A673 (cell line): ENCODE results near the gene TEAD3. TPM values are rescaled to one million over a fixed set of nuclear protein-coding genes. Genes with fewer than 3 reads are reported as not detected.
"Not testable (repeated sequence)": the region's sequence is repeated elsewhere in the genome, so short reads cannot be mapped to it uniquely, and the experiment has no call there.

Source experiments
- BruUV-seq: library from RNA; stranded (reverse); fragments of 400-500 nt; replicated peaks from 2 replicates; lab custom pipeline; 2021; lab: Mats Ljungman, UMichigan
- CTCF ChIA-PET: fragments of 300-600 bp; sonication (Branson Sonifier 250); formaldehyde crosslinking; loops from one replicate; lab custom pipeline; 2022; ENCODE audit warnings: antibody characterized with exemption; lab: Charles Lee
- POLR2A ChIA-PET: fragments of 300-600 bp; sonication (Branson Sonifier 250); formaldehyde crosslinking; loops from one replicate; lab custom pipeline; 2022; ENCODE audit warnings: antibody characterized with exemption; ENCODE audit not compliant: low non-redundant PET; lab: Charles Lee
- DNase-seq: peaks from one replicate; pipeline ENCODE4 v3.0.0-alpha.2; 2015; ENCODE audit warnings: low spot score
- H3K27ac ChIP-seq: fragments of 200-600 bp; sonication (generic); 2 replicates; pipeline ENCODE4 v1.5.1; 2016; ENCODE audit warnings: mixed run types, low read depth, mild to moderate bottlenecking, mixed read lengths, antibody characterized with exemption, low read length; ENCODE audit not compliant: poor library complexity, severe bottlenecking
- H3K27me3 ChIP-seq: fragments of 200-600 bp; sonication (generic); replicated peaks from 2 replicates; pipeline ENCODE4 v1.6.1; 2017; ENCODE audit warnings: mixed run types, low read depth, mild to moderate bottlenecking, mixed read lengths, antibody characterized with exemption, low read length; ENCODE audit not compliant: insufficient read depth, poor library complexity
- H3K36me3 ChIP-seq: fragments of 200-600 bp; sonication (generic); 2 replicates; pipeline ENCODE4 v1.6.1; 2016; ENCODE audit warnings: mixed run types, mild to moderate bottlenecking, mixed read lengths, antibody characterized with exemption, low read length; ENCODE audit not compliant: insufficient read depth, poor library complexity, severe bottlenecking
- H3K4me1 ChIP-seq: fragments of 200-600 bp; sonication (generic); 2 replicates; pipeline ENCODE4 v1.6.1; 2017; ENCODE audit warnings: mixed run types, mild to moderate bottlenecking, mixed read lengths, antibody characterized with exemption, low read length; ENCODE audit not compliant: insufficient read depth, poor library complexity, severe bottlenecking
- H3K4me3 ChIP-seq: fragments of 200-600 bp; sonication (generic); 2 replicates; pipeline ENCODE4 v1.5.1; 2016; ENCODE audit warnings: low read depth, mixed run types, mild to moderate bottlenecking, mixed read lengths, low read length; ENCODE audit not compliant: poor library complexity, severe bottlenecking
- H3K9me3 ChIP-seq: fragments of 200-600 bp; sonication (generic); 2 replicates; pipeline ENCODE4 v1.6.1; 2016; ENCODE audit warnings: mixed run types, low read depth, mild to moderate bottlenecking, mixed read lengths, antibody characterized with exemption, low read length; ENCODE audit not compliant: poor library complexity, severe bottlenecking
- CTCF ChIP-seq: fragments of 300-800, 200-600 bp; sonication (generic); conservative IDR thresholded peaks from 2 replicates; pipeline ENCODE4 v1.5.1; 2017; ENCODE audit warnings: low read depth, mild to moderate bottlenecking, antibody characterized with exemption, low read length, moderate library complexity, mixed read lengths
- EZH2 ChIP-seq: fragments of 200-600 bp; sonication (generic); IDR thresholded peaks from 2 replicates; pipeline ENCODE4 v1.6.1; 2017; ENCODE audit warnings: borderline replicate concordance, low read depth, mild to moderate bottlenecking, mixed read lengths, antibody characterized with exemption, low read length; ENCODE audit not compliant: poor library complexity, severe bottlenecking
- intact Hi-C: fragments of 100-400 bp; cut with micrococcal nuclease; formaldehyde crosslinking; loops from one replicate; pipeline ENCODE4 v1.10.0; 2022; ENCODE audit not compliant: unreplicated experiment
- total RNA-seq: library from RNA; stranded (reverse); gene quantifications from 2 replicates; pipeline ENCODE4 v1.2.3, GENCODE V29; 2021

TEAD3 gene
- total RNA-seq, 1 experiment from 2014 or later: 10.3 TPM

GRCh38 chr6:35541836-35542235 is 45.0 kb upstream of the TEAD3 start:
- H3K4me1 ChIP-seq: no peaks in the 10 kb centered on the region
- no peak overlapping the region for H3K27ac ChIP-seq
- intact Hi-C loops: no loop called here
- ChIA-PET CTCF (no interaction called here), POLR2A (no interaction called here)
- H3K4me3 ChIP-seq: no peak overlapping the region
- BruUV-seq: no TSS peak
- H3K36me3 ChIP-seq: no peaks in the 10 kb centered on the region
- H3K9me3 ChIP-seq: no peaks in the 10 kb centered on the region
- no peak for DNase-seq
- H3K27me3 ChIP-seq: no peaks in the 10 kb centered on the region
- TF ChIP-seq EZH2 (no peak), CTCF (no peak)

- no peak for TF ChIP-seq EZH2
- TF ChIP-seq CTCF: no peak
- Histone ChIP-seq H3K4me3 (no peak overlapping the region), H3K27me3 (no peaks in the 10 kb centered on the region), H3K9me3 (no peaks in the 10 kb centered on the region), H3K36me3 (no peaks in the 10 kb centered on the region), H3K4me1 (peaks cover 8% of the 10 kb centered on the region), H3K27ac (no peak overlapping the region)
- ChIA-PET CTCF (no interaction called here), POLR2A (interaction anchor here (0.6 kb wide), 1 partner anchor 148 kb away, joined by 5 read pairs; no protein-coding TSS in a partner anchor)
- BruUV-seq: no TSS peak
- intact Hi-C loops: no loop called here
- no peak for DNase-seq
These were observed 42.3 kb upstream of the TEAD3 start for GRCh38 chr6:35539223-35539622.

- H3K27ac ChIP-seq, POLR2A ChIA-PET, H3K9me3 ChIP-seq, H3K4me3 ChIP-seq, H3K27me3 ChIP-seq, intact Hi-C loops, H3K36me3 ChIP-seq, BruUV-seq, DNase-seq: not testable (repeated sequence)
- CTCF ChIA-PET: interaction anchor here (0.6 kb wide), 2 partner anchors 13 to 199 kb away, joined by 4 to 6 read pairs; no protein-coding TSS in a partner anchor
- H3K4me1 ChIP-seq: peaks cover 14% of the 10 kb centered on the region
These were observed 39.0 kb upstream of the TEAD3 start for GRCh38 chr6:35535847-35536246.
